Left hindlimb (tissue), 1 donor: ENCODE results near the gene PABPN1L.

ENCODE experiments used
- DNase-seq: peaks from one replicate; pipeline ENCODE4 v3.0.0-alpha.2; 2018

The PABPN1L gene

GRCh38 chr16:88866151-88866920, at the start of gene PABPN1L:
Gene PABPN1L (minus strand): TSS chr16:88866660. CDS start chr16:88866606, 54 bp downstream.
- DNase-seq, result no peak

- no peak for DNase-seq
Observed at GRCh38 chr16:88915639-88916327, 49.3 kb upstream of the PABPN1L start.

GRCh38 chr16:88914750-88915368, 48.4 kb upstream of the PABPN1L start:
- peak; percentile 73 for DNase-seq

GRCh38 chr16:88913870-88914269, 47.4 kb upstream of the PABPN1L start:
- DNase-seq, result no peak

GRCh38 chr16:88913001-88913612, 46.6 kb upstream of the PABPN1L start:
- DNase-seq, result no peak

GRCh38 chr16:88912556-88912955, 46.1 kb upstream of the PABPN1L start:
- no peak for DNase-seq

GRCh38 chr16:88911946-88912310, 45.5 kb upstream of the PABPN1L start:
- DNase-seq, result no peak

GRCh38 chr16:88911136-88911945, 44.9 kb upstream of the PABPN1L start:
- DNase-seq, result no peak

GRCh38 chr16:88910284-88911135, 44.0 kb upstream of the PABPN1L start:
- DNase-seq, result no peak

- DNase-seq, result no peak
Observed at GRCh38 chr16:88909431-88910210, 43.2 kb upstream of the PABPN1L start.

GRCh38 chr16:88908307-88908706, 41.8 kb upstream of the PABPN1L start:
- DNase-seq, result no peak

GRCh38 chr16:88907768-88908167, 41.3 kb upstream of the PABPN1L start:
- no peak for DNase-seq

GRCh38 chr16:88906535-88907105, 40.2 kb upstream of the PABPN1L start:
- DNase-seq, result no peak

- no peak for DNase-seq
Observed at GRCh38 chr16:88906020-88906419, 39.6 kb upstream of the PABPN1L start.

GRCh38 chr16:88905563-88905962, 39.1 kb upstream of the PABPN1L start:
- DNase-seq, result no peak

- no peak for DNase-seq
Observed at GRCh38 chr16:88904676-88905365, 38.4 kb upstream of the PABPN1L start.

GRCh38 chr16:88903267-88903666, 36.8 kb upstream of the PABPN1L start:
- DNase-seq, result no peak

- no peak for DNase-seq
Observed at GRCh38 chr16:88902744-88903143, 36.3 kb upstream of the PABPN1L start.

GRCh38 chr16:88901718-88902337, 35.4 kb upstream of the PABPN1L start:
- no peak for DNase-seq
